ENCODE measurements around the gene MIER2. TPM values are rescaled to one million over a fixed set of nuclear protein-coding genes. Genes with fewer than 3 reads are reported as not detected.

MIER2 gene
- total and polyA plus RNA-seq, 4 donors = 2.7 to 4.1 (median 3.7) TPM

DNA sequence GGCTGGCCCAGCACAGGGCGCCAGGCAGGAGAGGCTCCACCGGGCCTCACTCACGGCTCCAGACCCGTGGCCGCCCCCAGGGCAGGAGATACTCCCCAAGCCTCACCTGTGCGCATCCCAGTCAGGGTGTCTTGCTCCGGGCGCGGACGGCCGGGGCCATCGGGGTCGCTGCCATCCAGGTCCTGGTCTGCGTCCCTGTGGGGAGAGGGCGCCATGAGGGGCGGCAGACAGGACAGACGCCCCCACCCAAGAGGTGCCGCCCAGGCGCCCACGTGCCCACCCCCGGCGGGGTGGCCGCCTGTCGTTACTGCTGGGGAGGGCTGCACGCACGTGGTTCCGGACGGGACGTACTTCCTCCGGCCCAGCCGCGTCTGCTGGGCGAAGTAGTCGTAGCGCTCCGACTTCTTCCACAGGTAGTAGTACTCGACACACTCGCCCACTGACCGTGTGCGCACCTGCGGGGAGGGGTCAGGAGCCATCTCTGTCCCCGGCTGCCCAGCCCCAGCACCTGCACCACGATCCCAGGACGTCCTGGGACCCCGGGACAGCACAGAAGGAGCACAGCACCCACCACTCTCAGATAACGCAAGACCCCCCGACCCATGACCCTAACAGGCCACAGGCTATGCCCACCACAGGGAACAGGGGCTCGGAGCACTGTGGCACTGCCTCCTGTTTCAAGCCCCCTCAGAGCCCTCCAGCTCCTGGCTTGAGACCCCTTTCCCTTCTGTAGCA is 36.0 kb downstream of the MIER2 start:
- Histone ChIP-seq H3K4me3 (ENCODE audit: low read depth in 1 of 3, low read length in 3 of 3) (no peak overlapping the region), H3K27ac (ENCODE audit: low read depth in 1 of 2, low read length in 2 of 2) (no peak overlapping the region)

DNA sequence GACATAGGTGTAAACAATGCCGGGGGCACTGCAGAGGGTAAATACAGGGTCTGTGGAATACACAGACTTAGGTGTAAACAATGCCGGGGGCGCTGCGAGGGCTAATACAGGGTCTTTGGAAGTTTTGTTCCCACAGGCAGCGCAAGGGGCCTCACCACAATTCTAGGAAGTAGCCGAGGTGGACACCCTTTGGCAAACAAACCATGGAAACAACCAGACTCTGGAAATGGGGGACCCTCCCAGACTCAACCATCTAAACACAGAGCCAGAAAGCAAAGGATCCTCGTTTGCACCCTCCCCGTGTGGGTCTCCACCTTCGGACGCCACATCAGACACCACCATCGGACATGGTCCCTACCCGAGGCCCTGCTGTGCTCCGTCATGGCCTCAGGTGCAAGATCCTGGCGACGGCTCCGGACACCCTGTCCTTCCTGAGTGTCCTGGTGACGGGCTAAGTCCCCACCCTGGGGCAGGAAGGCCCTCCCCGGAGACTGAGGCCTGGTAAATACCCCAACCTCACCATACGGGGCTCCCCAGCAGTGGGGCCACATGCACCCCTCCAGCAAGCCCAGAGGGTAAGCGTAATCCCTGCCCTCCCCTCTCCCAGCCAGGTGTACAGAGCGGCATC is 36.7 kb downstream of the MIER2 start:
- no peak overlapping the region for H3K27ac ChIP-seq (ENCODE audit: low read depth in 1 of 2, low read length in 2 of 2)
- DNase-seq (ENCODE audit: low spot score) = no peak
- no peak overlapping the region for H3K4me3 ChIP-seq (ENCODE audit: low read depth in 1 of 3, low read length in 3 of 3)
- 96% methylated on average over 21 of the region's 21 CpGs for WGBS
- H3K9me3 ChIP-seq (ENCODE audit: control insufficient read depth in 4 of 4, low read length in 3 of 4) = no peaks in the 10 kb centered on the region
- peaks cover 0 to 35% (median 10%) of the 10 kb centered on the region in 4 donors for H3K36me3 ChIP-seq (ENCODE audit: control insufficient read depth in 4 of 4, insufficient read depth in 3 of 4, low read depth in 1 of 4, low read length in 3 of 4)
- no peaks in the 10 kb centered on the region for H3K27me3 ChIP-seq (ENCODE audit: control insufficient read depth in 4 of 4, insufficient read depth in 4 of 4, low read length in 3 of 4)
- no peaks in the 10 kb centered on the region for H3K4me1 ChIP-seq (ENCODE audit: control insufficient read depth in 4 of 4, insufficient read depth in 4 of 4, low read length in 3 of 4)
- no peak overlapping the region for H3K9ac ChIP-seq (ENCODE audit: low read depth in 1 of 2, low read length in 2 of 2)
- TF ChIP-seq JUND (IDR thresholded peaks at IDR 0.05) = no peak
- TF ChIP-seq, protein P1, sequence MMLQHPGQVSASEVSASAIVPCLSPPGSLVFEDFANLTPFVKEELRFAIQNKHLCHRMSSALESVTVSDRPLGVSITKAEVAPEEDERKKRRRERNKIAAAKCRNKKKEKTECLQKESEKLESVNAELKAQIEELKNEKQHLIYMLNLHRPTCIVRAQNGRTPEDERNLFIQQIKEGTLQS (IDR thresholded peaks at IDR 0.05) = no peak
- no peak for TF ChIP-seq TAF1 (conservative IDR thresholded peaks at IDR 0.05)
- no peak for TF ChIP-seq RXRA (IDR thresholded peaks at IDR 0.05)
- no peak for TF ChIP-seq GABPA (IDR thresholded peaks at IDR 0.05 in 1 of 2, conservative IDR thresholded peaks at IDR 0.05 in 1 of 2)
- TF ChIP-seq HNF4G (IDR thresholded peaks at IDR 0.05) = no peak
- TF ChIP-seq, protein P2, sequence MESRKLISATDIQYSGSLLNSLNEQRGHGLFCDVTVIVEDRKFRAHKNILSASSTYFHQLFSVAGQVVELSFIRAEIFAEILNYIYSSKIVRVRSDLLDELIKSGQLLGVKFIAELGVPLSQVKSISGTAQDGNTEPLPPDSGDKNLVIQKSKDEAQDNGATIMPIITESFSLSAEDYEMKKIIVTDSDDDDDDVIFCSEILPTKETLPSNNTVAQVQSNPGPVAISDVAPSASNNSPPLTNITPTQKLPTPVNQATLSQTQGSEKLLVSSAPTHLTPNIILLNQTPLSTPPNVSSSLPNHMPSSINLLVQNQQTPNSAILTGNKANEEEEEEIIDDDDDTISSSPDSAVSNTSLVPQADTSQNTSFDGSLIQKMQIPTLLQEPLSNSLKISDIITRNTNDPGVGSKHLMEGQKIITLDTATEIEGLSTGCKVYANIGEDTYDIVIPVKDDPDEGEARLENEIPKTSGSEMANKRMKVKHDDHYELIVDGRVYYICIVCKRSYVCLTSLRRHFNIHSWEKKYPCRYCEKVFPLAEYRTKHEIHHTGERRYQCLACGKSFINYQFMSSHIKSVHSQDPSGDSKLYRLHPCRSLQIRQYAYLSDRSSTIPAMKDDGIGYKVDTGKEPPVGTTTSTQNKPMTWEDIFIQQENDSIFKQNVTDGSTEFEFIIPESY (IDR thresholded peaks at IDR 0.05) = no peak
- TF ChIP-seq, protein P3, sequence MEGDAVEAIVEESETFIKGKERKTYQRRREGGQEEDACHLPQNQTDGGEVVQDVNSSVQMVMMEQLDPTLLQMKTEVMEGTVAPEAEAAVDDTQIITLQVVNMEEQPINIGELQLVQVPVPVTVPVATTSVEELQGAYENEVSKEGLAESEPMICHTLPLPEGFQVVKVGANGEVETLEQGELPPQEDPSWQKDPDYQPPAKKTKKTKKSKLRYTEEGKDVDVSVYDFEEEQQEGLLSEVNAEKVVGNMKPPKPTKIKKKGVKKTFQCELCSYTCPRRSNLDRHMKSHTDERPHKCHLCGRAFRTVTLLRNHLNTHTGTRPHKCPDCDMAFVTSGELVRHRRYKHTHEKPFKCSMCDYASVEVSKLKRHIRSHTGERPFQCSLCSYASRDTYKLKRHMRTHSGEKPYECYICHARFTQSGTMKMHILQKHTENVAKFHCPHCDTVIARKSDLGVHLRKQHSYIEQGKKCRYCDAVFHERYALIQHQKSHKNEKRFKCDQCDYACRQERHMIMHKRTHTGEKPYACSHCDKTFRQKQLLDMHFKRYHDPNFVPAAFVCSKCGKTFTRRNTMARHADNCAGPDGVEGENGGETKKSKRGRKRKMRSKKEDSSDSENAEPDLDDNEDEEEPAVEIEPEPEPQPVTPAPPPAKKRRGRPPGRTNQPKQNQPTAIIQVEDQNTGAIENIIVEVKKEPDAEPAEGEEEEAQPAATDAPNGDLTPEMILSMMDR (IDR thresholded peaks at IDR 0.05; ENCODE audit: low read depth, low read length, missing input control) = no peak
- no peak for TF ChIP-seq FOXA2 (IDR thresholded peaks at IDR 0.05)

More for the DNA sequence above, 36.0 kb downstream of the MIER2 start:
- no peak for DNase-seq (ENCODE audit: low spot score)
- TF ChIP-seq HNF4A (conservative IDR thresholded peaks at IDR 0.05) (no peak), SP1 (IDR thresholded peaks at IDR 0.05) (no peak), FOXA1 (IDR thresholded peaks at IDR 0.05) (no peak), FOXA2 (IDR thresholded peaks at IDR 0.05) (no peak), EGR1 (IDR thresholded peaks at IDR 0.05; ENCODE audit: low read depth in 2 of 2) (no peak), JUND (IDR thresholded peaks at IDR 0.05) (no peak), YY1 (IDR thresholded peaks at IDR 0.05) (no peak), TAF1 (conservative IDR thresholded peaks at IDR 0.05) (no peak), RAD21 (IDR thresholded peaks at IDR 0.05) (no peak), NR2F2 (IDR thresholded peaks at IDR 0.05) (no peak), GABPA (IDR thresholded peaks at IDR 0.05 in 1 of 2, conservative IDR thresholded peaks at IDR 0.05 in 1 of 2) (no peak)
- TF ChIP-seq, protein P1 (IDR thresholded peaks at IDR 0.05) = no peak
- TF ChIP-seq, protein P4, sequence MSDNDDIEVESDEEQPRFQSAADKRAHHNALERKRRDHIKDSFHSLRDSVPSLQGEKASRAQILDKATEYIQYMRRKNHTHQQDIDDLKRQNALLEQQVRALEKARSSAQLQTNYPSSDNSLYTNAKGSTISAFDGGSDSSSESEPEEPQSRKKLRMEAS (IDR thresholded peaks at IDR 0.05) = no peak
- TF ChIP-seq, protein P5, sequence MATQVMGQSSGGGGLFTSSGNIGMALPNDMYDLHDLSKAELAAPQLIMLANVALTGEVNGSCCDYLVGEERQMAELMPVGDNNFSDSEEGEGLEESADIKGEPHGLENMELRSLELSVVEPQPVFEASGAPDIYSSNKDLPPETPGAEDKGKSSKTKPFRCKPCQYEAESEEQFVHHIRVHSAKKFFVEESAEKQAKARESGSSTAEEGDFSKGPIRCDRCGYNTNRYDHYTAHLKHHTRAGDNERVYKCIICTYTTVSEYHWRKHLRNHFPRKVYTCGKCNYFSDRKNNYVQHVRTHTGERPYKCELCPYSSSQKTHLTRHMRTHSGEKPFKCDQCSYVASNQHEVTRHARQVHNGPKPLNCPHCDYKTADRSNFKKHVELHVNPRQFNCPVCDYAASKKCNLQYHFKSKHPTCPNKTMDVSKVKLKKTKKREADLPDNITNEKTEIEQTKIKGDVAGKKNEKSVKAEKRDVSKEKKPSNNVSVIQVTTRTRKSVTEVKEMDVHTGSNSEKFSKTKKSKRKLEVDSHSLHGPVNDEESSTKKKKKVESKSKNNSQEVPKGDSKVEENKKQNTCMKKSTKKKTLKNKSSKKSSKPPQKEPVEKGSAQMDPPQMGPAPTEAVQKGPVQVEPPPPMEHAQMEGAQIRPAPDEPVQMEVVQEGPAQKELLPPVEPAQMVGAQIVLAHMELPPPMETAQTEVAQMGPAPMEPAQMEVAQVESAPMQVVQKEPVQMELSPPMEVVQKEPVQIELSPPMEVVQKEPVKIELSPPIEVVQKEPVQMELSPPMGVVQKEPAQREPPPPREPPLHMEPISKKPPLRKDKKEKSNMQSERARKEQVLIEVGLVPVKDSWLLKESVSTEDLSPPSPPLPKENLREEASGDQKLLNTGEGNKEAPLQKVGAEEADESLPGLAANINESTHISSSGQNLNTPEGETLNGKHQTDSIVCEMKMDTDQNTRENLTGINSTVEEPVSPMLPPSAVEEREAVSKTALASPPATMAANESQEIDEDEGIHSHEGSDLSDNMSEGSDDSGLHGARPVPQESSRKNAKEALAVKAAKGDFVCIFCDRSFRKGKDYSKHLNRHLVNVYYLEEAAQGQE (IDR thresholded peaks at IDR 0.05) = no peak
- TF ChIP-seq, protein P3 (IDR thresholded peaks at IDR 0.05; ENCODE audit: low read depth, low read length, missing input control) = no peak
- Histone ChIP-seq H3K27me3 (ENCODE audit: control insufficient read depth in 4 of 4, insufficient read depth in 4 of 4, low read length in 3 of 4) (no peaks in the 10 kb centered on the region), H3K9ac (ENCODE audit: low read depth in 1 of 2, low read length in 2 of 2) (no peak overlapping the region), H3K9me3 (ENCODE audit: control insufficient read depth in 4 of 4, low read length in 3 of 4) (no peaks in the 10 kb centered on the region), H3K36me3 (ENCODE audit: control insufficient read depth in 4 of 4, insufficient read depth in 3 of 4, low read depth in 1 of 4, low read length in 3 of 4) (peaks cover 0 to 37% (median 10%) of the 10 kb centered on the region in 4 donors), H3K4me1 (ENCODE audit: control insufficient read depth in 4 of 4, insufficient read depth in 4 of 4, low read length in 3 of 4) (no peaks in the 10 kb centered on the region)
- 96% methylated on average over 48 of the region's 48 CpGs for WGBS

Measured in liver (tissue), 9 donors.